ENCODE results near the gene ACADL.

Gene ACADL

DNA sequence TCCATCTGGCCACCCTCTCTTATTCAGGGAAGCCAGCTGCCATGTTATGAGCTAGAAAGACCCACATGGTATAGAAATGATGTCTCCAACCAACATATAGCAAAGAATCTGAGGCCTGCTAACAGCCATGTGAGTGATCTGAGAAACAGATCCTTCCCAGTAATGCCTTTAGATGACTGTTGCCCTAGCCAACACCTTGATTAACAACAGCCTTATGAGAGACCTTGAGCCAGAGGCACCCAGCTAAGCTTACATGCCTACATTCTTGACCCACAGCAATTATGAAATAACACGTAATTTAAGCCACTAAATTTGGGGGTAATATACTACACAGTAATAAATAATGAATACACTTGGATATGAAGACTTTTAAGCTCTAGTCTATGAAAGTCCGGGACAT lies 67.0 kb downstream of the ACADL start:
- TF ChIP-seq, protein P1, sequence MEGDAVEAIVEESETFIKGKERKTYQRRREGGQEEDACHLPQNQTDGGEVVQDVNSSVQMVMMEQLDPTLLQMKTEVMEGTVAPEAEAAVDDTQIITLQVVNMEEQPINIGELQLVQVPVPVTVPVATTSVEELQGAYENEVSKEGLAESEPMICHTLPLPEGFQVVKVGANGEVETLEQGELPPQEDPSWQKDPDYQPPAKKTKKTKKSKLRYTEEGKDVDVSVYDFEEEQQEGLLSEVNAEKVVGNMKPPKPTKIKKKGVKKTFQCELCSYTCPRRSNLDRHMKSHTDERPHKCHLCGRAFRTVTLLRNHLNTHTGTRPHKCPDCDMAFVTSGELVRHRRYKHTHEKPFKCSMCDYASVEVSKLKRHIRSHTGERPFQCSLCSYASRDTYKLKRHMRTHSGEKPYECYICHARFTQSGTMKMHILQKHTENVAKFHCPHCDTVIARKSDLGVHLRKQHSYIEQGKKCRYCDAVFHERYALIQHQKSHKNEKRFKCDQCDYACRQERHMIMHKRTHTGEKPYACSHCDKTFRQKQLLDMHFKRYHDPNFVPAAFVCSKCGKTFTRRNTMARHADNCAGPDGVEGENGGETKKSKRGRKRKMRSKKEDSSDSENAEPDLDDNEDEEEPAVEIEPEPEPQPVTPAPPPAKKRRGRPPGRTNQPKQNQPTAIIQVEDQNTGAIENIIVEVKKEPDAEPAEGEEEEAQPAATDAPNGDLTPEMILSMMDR (IDR thresholded peaks at IDR 0.05; ENCODE audit: insufficient read depth, low read length, missing control alignments): no peak
- no peak overlapping the region for H3K4me3 ChIP-seq (ENCODE audit: low read depth, low read length)
- POLR2A ChIA-PET: interaction anchor here (0.7 kb wide), 1 partner anchor 71 kb away, joined by 3 read pairs; no protein-coding TSS in a partner anchor
- no peak for DNase-seq (ENCODE audit: low read depth, low spot score)
- CTCF ChIA-PET: interaction anchor here (0.9 kb wide), 1 partner anchor 84 kb away, joined by 3 read pairs; no protein-coding TSS in a partner anchor

DNA sequence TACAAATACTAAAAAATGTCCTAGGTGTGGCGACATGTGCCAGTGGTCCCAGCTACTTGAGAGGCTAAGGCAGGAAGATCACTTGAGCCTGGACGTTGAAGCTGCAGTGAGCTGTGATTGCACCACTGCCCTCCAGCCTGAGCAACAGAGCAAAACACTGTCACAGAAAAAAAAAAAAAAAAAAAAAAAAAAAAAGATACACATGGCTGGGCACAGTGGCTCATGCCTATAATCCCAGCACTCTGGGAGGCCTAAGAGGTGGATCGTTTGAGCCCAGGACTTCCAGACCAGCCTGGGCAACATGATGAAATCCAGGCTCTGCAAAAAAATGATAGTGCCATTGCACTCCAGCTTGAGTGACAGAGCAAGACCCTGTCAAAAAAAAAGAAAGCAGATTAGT lies 67.7 kb downstream of the ACADL start:
- CTCF ChIA-PET: no interaction called here
- POLR2A ChIA-PET: interaction anchor here (0.7 kb wide), 1 partner anchor 72 kb away, joined by 3 read pairs; no protein-coding TSS in a partner anchor

DNA sequence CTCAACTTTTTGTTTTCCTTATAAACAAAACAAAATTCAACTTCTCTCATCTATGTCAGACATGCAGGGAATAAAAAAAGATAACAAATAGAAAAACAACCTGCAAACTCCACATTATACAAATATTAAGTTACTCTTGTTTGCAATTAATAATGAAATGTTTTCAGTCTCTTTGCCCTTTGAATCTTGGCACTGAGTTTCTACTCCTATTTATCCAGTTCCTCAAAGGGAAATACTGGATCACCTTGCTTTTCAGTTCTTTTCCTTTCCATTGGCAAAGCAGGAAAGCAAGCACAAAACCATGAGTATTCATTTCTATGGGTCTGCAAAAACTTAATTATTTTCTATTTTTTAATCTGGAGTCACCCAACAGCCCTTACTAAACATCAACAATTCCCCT lies 77.6 kb downstream of the ACADL start:
- no peak for DNase-seq (ENCODE audit: low read depth, low spot score)
- ChIA-PET CTCF (no interaction called here), POLR2A (no interaction called here)
- no peak overlapping the region for H3K4me3 ChIP-seq (ENCODE audit: low read depth, low read length)
- TF ChIP-seq, protein P1 (IDR thresholded peaks at IDR 0.05; ENCODE audit: insufficient read depth, low read length, missing control alignments): no peak

More for the DNA sequence above, 67.7 kb downstream of the ACADL start:
- no peak overlapping the region for H3K4me3 ChIP-seq (ENCODE audit: low read depth, low read length)
- TF ChIP-seq, protein P1 (IDR thresholded peaks at IDR 0.05; ENCODE audit: insufficient read depth, low read length, missing control alignments): no peak
- DNase-seq (ENCODE audit: low read depth, low spot score): no peak
